ENCODE results near the gene TFDP1. TPM values are rescaled to one million over a fixed set of nuclear protein-coding genes. Genes with fewer than 3 reads are reported as not detected.

The TFDP1 gene
- total and polyA plus RNA-seq, 2 of the 4 experiments (the other 2 are of a cell fraction): 59.3 to 97.0 TPM

DNA sequence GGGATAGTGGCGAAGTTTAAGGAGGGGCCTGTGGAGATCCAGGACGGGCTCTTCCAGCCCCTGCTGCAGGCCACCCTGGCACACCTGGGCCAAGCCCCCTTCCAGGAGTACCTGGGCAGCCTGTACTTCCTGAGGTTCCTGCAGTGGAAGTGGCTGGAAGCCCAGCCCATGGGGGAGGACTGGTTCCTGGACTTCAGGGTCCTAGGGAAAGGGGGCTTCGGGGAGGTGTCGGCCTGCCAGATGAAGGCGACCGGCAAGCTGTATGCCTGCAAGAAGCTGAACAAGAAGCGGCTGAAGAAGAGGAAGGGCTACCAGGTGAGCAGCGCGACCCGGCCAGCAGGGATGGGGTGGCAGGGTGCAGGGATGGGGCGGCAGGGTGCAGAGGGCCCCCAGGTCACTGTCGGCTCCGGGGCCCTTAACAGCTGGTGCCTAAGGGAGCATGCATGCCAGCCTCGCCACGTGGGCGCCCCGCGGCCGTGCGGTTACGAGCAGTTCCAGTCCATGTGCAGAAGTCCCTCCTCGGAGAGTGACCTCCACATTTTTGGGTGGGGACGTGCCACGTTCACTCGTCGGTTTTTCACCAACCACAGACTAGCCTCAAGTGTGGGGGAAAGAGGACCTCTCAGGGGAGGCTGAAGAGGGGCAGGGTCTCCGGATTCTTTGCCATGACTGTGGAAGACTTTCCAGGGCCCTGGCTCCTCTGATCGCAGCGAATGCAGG lies 83.4 kb downstream of the TFDP1 start:
- Histone ChIP-seq H4K91ac (ENCODE audit: insufficient read depth, low read depth, low read length) (no peak overlapping the region), H3K79me1 (ENCODE audit: low read depth in 1 of 2, low read length in 2 of 2) (no peaks in the 10 kb centered on the region), H2BK20ac (ENCODE audit: low read depth, low read length) (no peak overlapping the region), H2AK5ac (ENCODE audit: low read depth, low read length) (no peak overlapping the region), H3K36me3 (ENCODE audit: control insufficient read depth, insufficient read depth, low read length) (no peaks in the 10 kb centered on the region), H3K27me3 (ENCODE audit: control insufficient read depth, insufficient read depth, low read length) (peaks cover 16% of the 10 kb centered on the region), H3K4me3 (ENCODE audit: insufficient read depth, low read depth, low read length) (no peak overlapping the region), H4K5ac (ENCODE audit: low read depth, low read length) (no peak overlapping the region), H3K27ac (ENCODE audit: insufficient read depth, low read length) (no peak overlapping the region), H3K23ac (ENCODE audit: low read depth, low read length) (no peak overlapping the region), H3K4me1 (ENCODE audit: control insufficient read depth, insufficient read depth, low read length) (no peaks in the 10 kb centered on the region), H3K4ac (ENCODE audit: low read depth, low read length) (no peak overlapping the region), H3K56ac (ENCODE audit: extremely low read depth, insufficient read depth, low read length) (no peak overlapping the region), H2AK9ac (replicated peaks; ENCODE audit: low read depth, low read length, poor library complexity) (no peak overlapping the region), H3K9me3 (ENCODE audit: control insufficient read depth, insufficient read depth, low read length) (no peaks in the 10 kb centered on the region), H2BK120ac (ENCODE audit: low read depth, low read length) (no peak overlapping the region), H4K20me1 (ENCODE audit: insufficient read depth, low read length) (peaks cover 11% of the 10 kb centered on the region; the same call in 1 of the 2 replicates), H2BK15ac (ENCODE audit: low read depth, low read length) (no peak overlapping the region), H3K9ac (ENCODE audit: low read depth, low read length) (no peak overlapping the region), H4K8ac (ENCODE audit: low read depth in 2 of 2, low read length in 2 of 2) (no peak overlapping the region), H3K4me2 (ENCODE audit: low read depth, low read length) (no peak overlapping the region), H2BK5ac (ENCODE audit: low read depth, low read length, poor library complexity, severe bottlenecking) (no peak overlapping the region), H3K14ac (replicated peaks; ENCODE audit: low read depth, low read length) (no peak overlapping the region), H3K9me1 (ENCODE audit: insufficient read depth, low read length) (peaks cover 3% of the 10 kb centered on the region; the same call in 1 of the 2 replicates), H3K18ac (ENCODE audit: low read depth, low read length) (no peak overlapping the region), H2AFZ (replicated peaks; ENCODE audit: low read length, poor library complexity) (no peak overlapping the region)
- ChIA-PET POLR2A (ENCODE audit: unreplicated experiment) (no interaction called here), CTCF (interaction anchor here (0.6 kb wide), 1 partner anchor 245 kb away, joined by 3 read pairs; no protein-coding TSS in a partner anchor)
- in situ Hi-C loops (cut with MboI; ENCODE audit: low sequenced_read_pairs): no loop called here
- 84% methylated on average over 12 of the region's 29 CpGs; no CpG with 5 or more reads in 1 of the 2 experiments for WGBS, 2 experiments (ENCODE audit: extremely low coverage in 2 of 2, insufficient read length in 1 of 2)
- ATAC-seq (ENCODE audit: low read depth): no peak
- dilution Hi-C loops (cut with HindIII; ENCODE audit: low sequenced_read_pairs, unreplicated experiment): no loop called here
- no peak for DNase-seq
- BruUV-seq (replicated peaks): no TSS peak
- intact Hi-C loops (cut with micrococcal nuclease): no loop called here
- TF ChIP-seq NFE2L2 (IDR thresholded peaks at IDR 0.05; ENCODE audit: low read depth, low read length) (no peak), BHLHE40 (IDR thresholded peaks at IDR 0.05; ENCODE audit: low read depth, low read length) (no peak), SMC3 (IDR thresholded peaks at IDR 0.05; ENCODE audit: low read depth, low read length) (no peak), MAFK (IDR thresholded peaks at IDR 0.05; ENCODE audit: low read depth, low read length) (no peak), FOS (IDR thresholded peaks at IDR 0.05; ENCODE audit: low read depth, low read length) (no peak), POLR2A (IDR thresholded peaks at IDR 0.05; ENCODE audit: low read depth, low read length) (no peak), RAD21 (IDR thresholded peaks at IDR 0.05; ENCODE audit: low read length) (no peak), CHD1 (IDR thresholded peaks at IDR 0.05; ENCODE audit: low read depth, low read length) (no peak), CEBPB (IDR thresholded peaks at IDR 0.05; ENCODE audit: low read depth, low read length) (no peak), RFX5 (IDR thresholded peaks at IDR 0.05; ENCODE audit: low read depth, low read length) (no peak)
- TF ChIP-seq, protein P1, sequence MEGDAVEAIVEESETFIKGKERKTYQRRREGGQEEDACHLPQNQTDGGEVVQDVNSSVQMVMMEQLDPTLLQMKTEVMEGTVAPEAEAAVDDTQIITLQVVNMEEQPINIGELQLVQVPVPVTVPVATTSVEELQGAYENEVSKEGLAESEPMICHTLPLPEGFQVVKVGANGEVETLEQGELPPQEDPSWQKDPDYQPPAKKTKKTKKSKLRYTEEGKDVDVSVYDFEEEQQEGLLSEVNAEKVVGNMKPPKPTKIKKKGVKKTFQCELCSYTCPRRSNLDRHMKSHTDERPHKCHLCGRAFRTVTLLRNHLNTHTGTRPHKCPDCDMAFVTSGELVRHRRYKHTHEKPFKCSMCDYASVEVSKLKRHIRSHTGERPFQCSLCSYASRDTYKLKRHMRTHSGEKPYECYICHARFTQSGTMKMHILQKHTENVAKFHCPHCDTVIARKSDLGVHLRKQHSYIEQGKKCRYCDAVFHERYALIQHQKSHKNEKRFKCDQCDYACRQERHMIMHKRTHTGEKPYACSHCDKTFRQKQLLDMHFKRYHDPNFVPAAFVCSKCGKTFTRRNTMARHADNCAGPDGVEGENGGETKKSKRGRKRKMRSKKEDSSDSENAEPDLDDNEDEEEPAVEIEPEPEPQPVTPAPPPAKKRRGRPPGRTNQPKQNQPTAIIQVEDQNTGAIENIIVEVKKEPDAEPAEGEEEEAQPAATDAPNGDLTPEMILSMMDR (conservative IDR thresholded peaks at IDR 0.05; ENCODE audit: low read depth, low read length): no peak
- TF ChIP-seq, protein P2, sequence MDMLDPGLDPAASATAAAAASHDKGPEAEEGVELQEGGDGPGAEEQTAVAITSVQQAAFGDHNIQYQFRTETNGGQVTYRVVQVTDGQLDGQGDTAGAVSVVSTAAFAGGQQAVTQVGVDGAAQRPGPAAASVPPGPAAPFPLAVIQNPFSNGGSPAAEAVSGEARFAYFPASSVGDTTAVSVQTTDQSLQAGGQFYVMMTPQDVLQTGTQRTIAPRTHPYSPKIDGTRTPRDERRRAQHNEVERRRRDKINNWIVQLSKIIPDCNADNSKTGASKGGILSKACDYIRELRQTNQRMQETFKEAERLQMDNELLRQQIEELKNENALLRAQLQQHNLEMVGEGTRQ (IDR thresholded peaks at IDR 0.05; ENCODE audit: low read depth, low read length): no peak
- TF ChIP-seq, protein P3, sequence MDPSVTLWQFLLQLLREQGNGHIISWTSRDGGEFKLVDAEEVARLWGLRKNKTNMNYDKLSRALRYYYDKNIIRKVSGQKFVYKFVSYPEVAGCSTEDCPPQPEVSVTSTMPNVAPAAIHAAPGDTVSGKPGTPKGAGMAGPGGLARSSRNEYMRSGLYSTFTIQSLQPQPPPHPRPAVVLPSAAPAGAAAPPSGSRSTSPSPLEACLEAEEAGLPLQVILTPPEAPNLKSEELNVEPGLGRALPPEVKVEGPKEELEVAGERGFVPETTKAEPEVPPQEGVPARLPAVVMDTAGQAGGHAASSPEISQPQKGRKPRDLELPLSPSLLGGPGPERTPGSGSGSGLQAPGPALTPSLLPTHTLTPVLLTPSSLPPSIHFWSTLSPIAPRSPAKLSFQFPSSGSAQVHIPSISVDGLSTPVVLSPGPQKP (IDR thresholded peaks at IDR 0.05; ENCODE audit: borderline replicate concordance, low read depth, low read length): no peak
